HT1080 (cell line): ENCODE measurements around the gene SCD5. TPM values are rescaled to one million over a fixed set of nuclear protein-coding genes. Genes with fewer than 3 reads are reported as not detected.

ENCODE experiments used
- DNase-seq: peaks from one replicate; pipeline ENCODE4 v3.0.0-alpha.2; 2015; ENCODE audit warnings: low read depth
- total RNA-seq: library from RNA; depleted of rRNA; stranded (reverse); fragments of >200 nt; shearing (Covaris generic); gene quantifications from 2 replicates; pipeline ENCODE4 v1.2.3, GENCODE V29; 2014

The SCD5 gene
- total RNA-seq, 1 experiment from 2014 or later = 33.2 TPM

- no peak for DNase-seq
Measured at GRCh38 chr4:82642331-82642730, 156.3 kb downstream of the SCD5 start.

- no peak for DNase-seq
Measured at GRCh38 chr4:82640540-82640939, 158.1 kb downstream of the SCD5 start.

GRCh38 chr4:82639971-82640370 lies 158.6 kb downstream of the SCD5 start:
- DNase-seq = no peak

- no peak for DNase-seq
Measured at GRCh38 chr4:82638479-82638878, 160.1 kb downstream of the SCD5 start.

GRCh38 chr4:82630079-82630478 lies 168.5 kb downstream of the SCD5 start:
- DNase-seq = no peak

GRCh38 chr4:82629238-82630000 lies 169.2 kb downstream of the SCD5 start:
- DNase-seq = peak; percentile 43

- DNase-seq = no peak
Measured at GRCh38 chr4:82626251-82626868, 172.2 kb downstream of the SCD5 start.

- DNase-seq = no peak
Measured at GRCh38 chr4:82624819-82625218, 173.8 kb downstream of the SCD5 start.

GRCh38 chr4:82623121-82623683 lies 175.4 kb downstream of the SCD5 start:
- DNase-seq = no peak

- DNase-seq = no peak
Measured at GRCh38 chr4:82621251-82621650, 177.3 kb downstream of the SCD5 start.

- DNase-seq = no peak
Measured at GRCh38 chr4:82620126-82620735, 178.4 kb downstream of the SCD5 start.

GRCh38 chr4:82618103-82618720 lies 180.4 kb downstream of the SCD5 start:
- no peak for DNase-seq

GRCh38 chr4:82614838-82615449 lies 183.7 kb downstream of the SCD5 start:
- DNase-seq = no peak

GRCh38 chr4:82613121-82613520 lies 185.5 kb downstream of the SCD5 start:
- no peak for DNase-seq

GRCh38 chr4:82611982-82612381 lies 186.6 kb downstream of the SCD5 start:
- DNase-seq = no peak

GRCh38 chr4:82611527-82611926 lies 187.1 kb downstream of the SCD5 start:
- DNase-seq = no peak

- DNase-seq = no peak
Measured at GRCh38 chr4:82610041-82610440, 188.6 kb downstream of the SCD5 start.

- DNase-seq = no peak
Measured at GRCh38 chr4:82606622-82607021, 192.0 kb downstream of the SCD5 start.

GRCh38 chr4:82604522-82604921 lies 194.1 kb downstream of the SCD5 start:
- no peak for DNase-seq

- no peak for DNase-seq
Measured at GRCh38 chr4:82601242-82602015, 197.2 kb downstream of the SCD5 start.

GRCh38 chr4:82599336-82599735 lies 199.3 kb downstream of the SCD5 start:
- peak; percentile 23 for DNase-seq
